GM10266 (cell line): Measurements from ENCODE around the gene AMIGO1.

Experiments used
- DNase-seq: peaks from one replicate; pipeline ENCODE4 v3.0.0; 2012; ENCODE audit errors: extremely low spot score
- CTCF ChIP-seq: IDR thresholded peaks from 2 replicates; pipeline ENCODE4 v1.5.1; 2012; ENCODE audit warnings: mild to moderate bottlenecking, low read depth; ENCODE audit not compliant: control insufficient read depth, insufficient read depth; ENCODE audit errors: missing control alignments

Gene AMIGO1

GRCh38 chr1:109481646-109482045, 27.9 kb downstream of the AMIGO1 start:
- DNase-seq, result no peak
- no peak for TF ChIP-seq CTCF

GRCh38 chr1:109479901-109480300, 29.6 kb downstream of the AMIGO1 start:
- TF ChIP-seq CTCF, result no peak
- DNase-seq, result no peak

- no peak for DNase-seq
- no peak for TF ChIP-seq CTCF
Measured at GRCh38 chr1:109479311-109479710, 30.2 kb downstream of the AMIGO1 start.

GRCh38 chr1:109478806-109479205, 30.7 kb downstream of the AMIGO1 start:
- no peak for TF ChIP-seq CTCF
- no peak for DNase-seq

- DNase-seq, result no peak
- TF ChIP-seq CTCF, result no peak
Measured at GRCh38 chr1:109477821-109478220, 31.7 kb downstream of the AMIGO1 start.

GRCh38 chr1:109476825-109477224, 32.7 kb downstream of the AMIGO1 start:
- no peak for TF ChIP-seq CTCF
- DNase-seq, result no peak

- TF ChIP-seq CTCF, result no peak
- DNase-seq, result no peak
Measured at GRCh38 chr1:109475261-109475660, 34.3 kb downstream of the AMIGO1 start.
